HepG2 (cell line): Measurements from ENCODE around the gene RELB. TPM values are rescaled to one million over a fixed set of nuclear protein-coding genes. Genes with fewer than 3 reads are reported as not detected.

Source experiments
- ARNT2 ChIP-seq: sonication (generic); formaldehyde crosslinking; IDR thresholded peaks from 2 replicates; pipeline ENCODE4 v1.8.0; 2022; ENCODE audit warnings: mild to moderate bottlenecking, low read depth, missing genetic modification reagents, moderate library complexity
- BCL6 ChIP-seq: IDR thresholded peaks from 2 replicates; pipeline ENCODE4 v1.6.1; 2016; ENCODE audit warnings: missing genetic modification reagents, missing compliant biosample characterization
- CENPT ChIP-seq: sonication (generic); formaldehyde crosslinking; IDR thresholded peaks from 2 replicates; pipeline ENCODE4 v1.8.0; 2022; ENCODE audit warnings: low read depth, mild to moderate bottlenecking, moderate library complexity, missing genetic modification reagents
- FOXJ3 ChIP-seq: sonication (generic); formaldehyde crosslinking; IDR thresholded peaks from 2 replicates; pipeline ENCODE4 v1.4.0; 2020; ENCODE audit warnings: missing genetic modification reagents, mild to moderate bottlenecking, borderline replicate concordance
- MTF2 ChIP-seq: sonication (generic); formaldehyde crosslinking; IDR thresholded peaks from 2 replicates; pipeline ENCODE4 v1.5.0; 2020; ENCODE audit warnings: missing genetic modification reagents, borderline replicate concordance
- NFIB ChIP-seq: sonication (generic); formaldehyde crosslinking; IDR thresholded peaks from 2 replicates; pipeline ENCODE4 v1.9.0; 2021; ENCODE audit warnings: missing genetic modification reagents, mild to moderate bottlenecking, borderline replicate concordance
- NR3C1 ChIP-seq: sonication (generic); formaldehyde crosslinking; IDR thresholded peaks from 2 replicates; pipeline ENCODE4 v1.4.0; 2020; ENCODE audit warnings: missing genetic modification reagents
- WIZ ChIP-seq: sonication (generic); formaldehyde crosslinking; IDR thresholded peaks from 2 replicates; pipeline ENCODE4 v1.5.1; 2020; ENCODE audit warnings: mild to moderate bottlenecking, missing genetic modification reagents
- ZNF646 ChIP-seq: sonication (generic); formaldehyde crosslinking; IDR thresholded peaks from 2 replicates; pipeline ENCODE4 v1.9.0; 2021; ENCODE audit warnings: mild to moderate bottlenecking, missing genetic modification reagents
- ZNF883 ChIP-seq: sonication (generic); formaldehyde crosslinking; IDR thresholded peaks from 2 replicates; pipeline ENCODE4 v1.5.1; 2020; ENCODE audit warnings: mild to moderate bottlenecking, missing genetic modification reagents; ENCODE audit errors: not compliant biosample characterization
- ZSCAN5A ChIP-seq: sonication (generic); formaldehyde crosslinking; IDR thresholded peaks from 2 replicates; pipeline ENCODE4 v1.8.0; 2022; ENCODE audit warnings: mild to moderate bottlenecking, missing genetic modification reagents, borderline replicate concordance
- polyA plus RNA-seq, 8 experiments: library from polyadenylated mRNA; depleted of rRNA in 3 of 8; stranded (reverse) in 7 of 8; unstranded in 1 of 8; fragments of >200 nt; fragmentation: Illumina TruSeq in 4 of 8; extraction: Trizol in 4 of 8; gene quantifications; 2 replicates each; pipeline versions ENCODE4 v1.2.1 to v1.2.3, GENCODE V29; 2011 to 2016; ENCODE audit warnings: low read depth in 4 of 8, missing spikeins in 1 of 8, mixed read lengths in 1 of 8; ENCODE audit not compliant: insufficient read depth in 1 of 8
- total RNA-seq, 5 experiments: library from RNA; depleted of rRNA; stranded (reverse); fragments of >200 nt; fragmentation: Illumina TruSeq; extraction: Trizol; gene quantifications; 2 replicates each; pipeline ENCODE4 v1.2.3, GENCODE V29; 2016; ENCODE audit warnings: low read depth in 1 of 5
- TF ChIP-seq, protein P1 (sequence below): sonication (generic); formaldehyde crosslinking; IDR thresholded peaks from 2 replicates; pipeline ENCODE4 v1.4.0; 2020; ENCODE audit warnings: missing genetic modification reagents, mild to moderate bottlenecking, borderline replicate concordance
- TF ChIP-seq, protein P2 (sequence below): sonication (generic); formaldehyde crosslinking; IDR thresholded peaks from 2 replicates; pipeline ENCODE4 v1.8.1; 2023; ENCODE audit warnings: missing genetic modification reagents, mild to moderate bottlenecking, borderline replicate concordance
- TF ChIP-seq, protein P3 (sequence below), 2 experiments: sonication (generic) in 1 of 2; formaldehyde crosslinking in 1 of 2; IDR thresholded peaks; 2 replicates each; pipeline versions ENCODE4 v1.4.0 to v1.6.1; 2016 to 2020; ENCODE audit warnings: borderline replicate concordance in 1 of 2, low read depth in 1 of 2, mild to moderate bottlenecking in 1 of 2, missing genetic modification reagents in 1 of 2

RELB gene
- total and polyA plus RNA-seq, 2 of the 13 experiments (the other 11 are each of a cell fraction or from before 2014, with no cell fraction given) = 1.9 to 3.5 TPM

- no peak for TF ChIP-seq ZNF646 (CRISPR knock-in tag)
- TF ChIP-seq, protein P1, sequence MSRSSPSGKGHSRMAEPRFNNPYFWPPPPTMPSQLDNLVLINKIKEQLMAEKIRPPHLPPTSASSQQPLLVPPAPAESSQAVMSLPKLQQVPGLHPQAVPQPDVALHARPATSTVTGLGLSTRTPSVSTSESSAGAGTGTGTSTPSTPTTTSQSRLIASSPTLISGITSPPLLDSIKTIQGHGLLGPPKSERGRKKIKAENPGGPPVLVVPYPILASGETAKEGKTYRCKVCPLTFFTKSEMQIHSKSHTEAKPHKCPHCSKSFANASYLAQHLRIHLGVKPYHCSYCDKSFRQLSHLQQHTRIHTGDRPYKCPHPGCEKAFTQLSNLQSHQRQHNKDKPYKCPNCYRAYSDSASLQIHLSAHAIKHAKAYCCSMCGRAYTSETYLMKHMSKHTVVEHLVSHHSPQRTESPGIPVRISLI (CRISPR knock-in tag) = peak; percentile 47; the same call in 1 of the 2 replicates
- no peak for TF ChIP-seq CENPT
- TF ChIP-seq ZSCAN5A (CRISPR knock-in tag) = no peak
- TF ChIP-seq BCL6 (CRISPR knock-in tag) = peak; percentile 79
- TF ChIP-seq ARNT2 (CRISPR knock-in tag) = no peak
- no peak for TF ChIP-seq WIZ (CRISPR knock-in tag)
- TF ChIP-seq, protein P2, sequence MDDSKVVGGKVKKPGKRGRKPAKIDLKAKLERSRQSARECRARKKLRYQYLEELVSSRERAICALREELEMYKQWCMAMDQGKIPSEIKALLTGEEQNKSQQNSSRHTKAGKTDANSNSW = no peak
- TF ChIP-seq MTF2 (CRISPR knock-in tag) = 0 out of 2 replicates have a peak, but pooled peaks have one; percentile 47
- no peak for TF ChIP-seq NFIB
- no peak for TF ChIP-seq NR3C1 (CRISPR knock-in tag)
- peak; percentile 79; the same call in 1 of the 2 replicates for TF ChIP-seq FOXJ3 (CRISPR knock-in tag)
- TF ChIP-seq, protein P3, sequence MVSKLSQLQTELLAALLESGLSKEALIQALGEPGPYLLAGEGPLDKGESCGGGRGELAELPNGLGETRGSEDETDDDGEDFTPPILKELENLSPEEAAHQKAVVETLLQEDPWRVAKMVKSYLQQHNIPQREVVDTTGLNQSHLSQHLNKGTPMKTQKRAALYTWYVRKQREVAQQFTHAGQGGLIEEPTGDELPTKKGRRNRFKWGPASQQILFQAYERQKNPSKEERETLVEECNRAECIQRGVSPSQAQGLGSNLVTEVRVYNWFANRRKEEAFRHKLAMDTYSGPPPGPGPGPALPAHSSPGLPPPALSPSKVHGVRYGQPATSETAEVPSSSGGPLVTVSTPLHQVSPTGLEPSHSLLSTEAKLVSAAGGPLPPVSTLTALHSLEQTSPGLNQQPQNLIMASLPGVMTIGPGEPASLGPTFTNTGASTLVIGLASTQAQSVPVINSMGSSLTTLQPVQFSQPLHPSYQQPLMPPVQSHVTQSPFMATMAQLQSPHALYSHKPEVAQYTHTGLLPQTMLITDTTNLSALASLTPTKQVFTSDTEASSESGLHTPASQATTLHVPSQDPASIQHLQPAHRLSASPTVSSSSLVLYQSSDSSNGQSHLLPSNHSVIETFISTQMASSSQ (IDR thresholded peaks at IDR 0.05; ENCODE audit: low read depth) = no peak
- TF ChIP-seq, protein P3 (CRISPR knock-in tag; IDR thresholded peaks at IDR 0.05; ENCODE audit: borderline replicate concordance) = peak; percentile 79; the same call in 1 of the 2 replicates
- TF ChIP-seq ZNF883 = peak; percentile 22
Measured at GRCh38 chr19:45045671-45046353, 44.5 kb downstream of the RELB start (continued).
